Dendritic cell treated with granulocyte-macrophage colony-stimulating factor and Interleukin-4, amounts not matched to agents 40 ng/mL and 50 ng/mL, for 4 days (primary cell): Measurements from ENCODE around the gene KIAA1958.

Experiments
- H3K27ac Mint-ChIP-seq: one replicate; pipeline ENCODE4 v1.8.0; 2022; ENCODE audit warnings: mild to moderate bottlenecking, mixed read lengths
- H3K27me3 Mint-ChIP-seq: one replicate; pipeline ENCODE4 v1.8.0; 2022; ENCODE audit warnings: mild to moderate bottlenecking, mixed read lengths
- H3K36me3 Mint-ChIP-seq: one replicate; pipeline ENCODE4 v1.8.0; 2022; ENCODE audit warnings: low read depth, mixed read lengths
- H3K4me1 Mint-ChIP-seq: one replicate; pipeline ENCODE4 v1.8.0; 2022; ENCODE audit warnings: low read depth, mixed read lengths
- H3K4me3 Mint-ChIP-seq: one replicate; pipeline ENCODE4 v1.8.0; 2022; ENCODE audit warnings: mild to moderate bottlenecking, moderate library complexity, mixed read lengths
- H3K9me3 Mint-ChIP-seq: one replicate; pipeline ENCODE4 v1.8.0; 2022; ENCODE audit warnings: mixed read lengths
- intact Hi-C: fragments of 100-400 bp; cut with micrococcal nuclease; formaldehyde crosslinking; loops from one replicate; pipeline ENCODE4 v1.15.0; 2022

The KIAA1958 gene, protein sequence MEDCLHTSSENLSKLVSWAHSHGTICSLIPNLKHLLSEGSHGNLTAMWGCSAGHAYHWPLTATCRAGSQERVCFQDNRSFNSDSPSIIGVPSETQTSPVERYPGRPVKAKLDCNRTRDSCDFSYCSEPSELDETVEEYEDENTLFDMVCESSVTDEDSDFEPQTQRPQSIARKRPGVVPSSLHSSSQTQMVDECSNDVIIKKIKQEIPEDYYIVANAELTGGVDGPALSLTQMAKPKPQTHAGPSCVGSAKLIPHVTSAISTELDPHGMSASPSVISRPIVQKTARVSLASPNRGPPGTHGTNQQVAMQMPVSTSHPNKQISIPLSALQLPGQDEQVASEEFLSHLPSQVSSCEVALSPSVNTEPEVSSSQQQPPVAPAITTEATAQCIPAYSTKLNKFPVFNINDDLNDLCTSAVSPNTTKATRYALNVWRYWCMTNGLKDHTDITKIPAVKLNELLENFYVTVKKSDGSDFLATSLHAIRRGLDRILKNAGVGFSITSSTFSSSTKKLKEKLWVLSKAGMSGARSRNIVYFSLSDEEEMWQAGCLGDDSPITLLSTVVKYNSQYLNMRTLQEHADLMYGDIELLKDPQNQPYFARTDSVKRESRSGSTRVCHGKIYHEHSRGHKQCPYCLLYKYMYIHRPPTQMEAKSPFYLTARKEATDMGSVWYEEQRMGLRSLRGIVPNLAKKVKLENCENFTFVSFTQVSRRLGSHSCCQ

DNA sequence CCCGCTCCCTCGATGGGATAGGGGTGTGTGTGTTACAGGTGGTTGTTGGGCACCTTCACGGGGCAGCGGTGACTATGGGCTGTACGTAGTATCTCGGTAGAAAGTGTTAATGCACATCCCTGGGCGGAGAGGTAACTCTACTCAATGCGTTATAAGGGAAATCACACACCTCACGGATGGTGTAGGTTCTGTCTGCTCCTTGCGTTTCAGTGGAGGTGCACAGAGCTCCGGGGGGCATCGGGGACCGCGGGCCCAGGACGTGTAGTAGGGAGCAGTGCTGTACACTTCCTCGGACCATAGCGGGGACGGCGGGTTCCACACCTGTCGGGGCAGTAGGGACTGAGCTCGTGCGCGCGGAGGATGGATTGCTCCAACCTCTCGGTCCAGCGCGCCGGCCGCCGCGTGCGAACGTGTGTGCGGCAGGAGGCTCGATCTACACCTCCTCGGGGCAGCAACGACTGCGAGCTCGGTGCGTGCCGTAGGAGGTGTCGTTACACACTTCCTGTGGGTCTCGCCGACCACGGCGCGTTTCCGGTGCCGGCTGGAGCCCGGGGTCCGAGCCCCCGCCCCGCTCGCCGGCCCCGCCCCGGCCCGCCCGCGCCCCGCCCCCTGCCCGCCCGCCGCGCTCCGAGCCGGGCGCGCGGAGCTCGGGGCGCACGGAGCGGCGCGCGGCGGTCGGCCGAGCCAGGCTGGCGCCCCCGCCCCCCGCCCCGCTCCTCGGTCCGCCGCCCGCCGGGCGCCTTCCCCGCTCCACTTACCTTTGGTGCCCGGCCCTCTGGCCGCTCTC, at the start of gene KIAA1958:
TSS of gene KIAA1958 (plus strand) at position 607 of the 787 bp plus-strand sequence. CDS start 87,254 bp downstream, outside the sequence.
- Mint-ChIP-seq H3K4me3 (peak within 1 kb of the TSS; percentile 90), H3K4me1 (peaks cover 14% of the 10 kb centered on the region), H3K9me3 (no peaks in the 10 kb centered on the region), H3K27ac (peak within 1 kb of the TSS; percentile 58), H3K36me3 (no peaks in the 10 kb centered on the region), H3K27me3 (peaks cover 12% of the 10 kb centered on the region)
- intact Hi-C loops = loop anchor here (10.0 kb wide), 1 partner anchor 228 kb away; the partner anchor contains the start of gene INIP

DNA sequence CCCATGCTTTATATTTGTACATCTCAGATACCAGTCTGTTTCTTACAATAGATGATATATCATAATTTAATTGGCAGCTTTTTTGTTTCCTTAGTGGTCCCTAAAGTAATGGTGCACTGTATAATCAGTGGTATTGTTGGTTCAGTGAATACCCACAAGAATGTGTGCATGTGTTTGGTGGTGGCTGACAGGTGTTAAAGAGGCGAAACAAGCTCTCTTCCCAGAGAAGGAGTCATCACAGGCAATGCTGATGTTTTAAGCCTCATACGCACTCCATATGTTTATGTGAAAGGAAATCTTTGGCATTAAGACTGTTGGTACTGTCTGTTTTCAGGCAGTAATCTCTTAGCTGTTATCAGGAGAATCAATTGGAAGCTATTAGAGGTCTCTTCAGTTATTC, 49.2 kb upstream of the KIAA1958 start:
- H3K9me3 Mint-ChIP-seq = no peaks in the 10 kb centered on the region
- no peak overlapping the region for H3K27ac Mint-ChIP-seq
- peaks cover 24% of the 10 kb centered on the region for H3K36me3 Mint-ChIP-seq
- peaks cover 7% of the 10 kb centered on the region for H3K4me1 Mint-ChIP-seq
- no peak overlapping the region for H3K4me3 Mint-ChIP-seq
- H3K27me3 Mint-ChIP-seq = no peaks in the 10 kb centered on the region
- intact Hi-C loops = no loop called here

DNA sequence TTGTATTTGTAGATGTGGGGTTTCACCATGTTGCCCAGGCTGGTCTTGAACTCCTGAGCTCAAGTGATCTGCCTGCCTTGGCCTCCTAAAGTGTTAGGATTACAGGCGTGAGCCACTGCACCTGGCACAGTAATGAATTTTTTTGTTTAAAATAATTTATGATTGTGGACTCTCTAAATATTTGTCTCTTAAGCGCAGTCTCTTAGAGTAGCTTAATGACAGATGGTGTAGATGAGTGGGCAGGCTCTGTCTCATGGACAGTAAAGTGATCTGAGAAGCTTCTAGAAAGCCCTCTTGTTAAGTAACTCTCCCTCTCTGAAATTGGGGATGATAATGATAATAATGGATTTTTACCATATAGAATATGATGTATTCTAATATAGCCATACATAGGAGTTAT, 47.5 kb upstream of the KIAA1958 start:
- Mint-ChIP-seq H3K4me1 (no peaks in the 10 kb centered on the region), H3K9me3 (no peaks in the 10 kb centered on the region), H3K27ac (no peak overlapping the region), H3K27me3 (no peaks in the 10 kb centered on the region), H3K36me3 (peaks cover 16% of the 10 kb centered on the region), H3K4me3 (no peak overlapping the region)
- intact Hi-C loops = no loop called here

DNA sequence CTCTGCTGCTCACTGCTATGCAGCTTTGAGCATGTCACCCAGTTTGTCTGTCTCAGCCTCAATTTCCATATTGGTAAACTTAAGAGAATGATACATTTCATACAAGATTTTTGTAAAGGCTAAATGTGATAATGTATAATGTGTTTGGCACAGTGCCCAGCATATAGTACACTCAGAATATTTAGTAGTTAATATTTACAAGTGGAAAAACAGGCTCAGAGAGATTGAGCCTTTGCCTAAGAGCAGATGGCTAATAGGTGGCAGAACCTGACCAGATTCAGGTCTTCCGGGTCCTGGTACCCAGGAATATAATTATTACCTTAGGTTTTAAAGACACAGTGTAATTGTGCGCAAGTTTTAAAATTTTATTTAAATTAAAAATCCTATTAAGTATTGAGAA, 46.8 kb upstream of the KIAA1958 start:
- no peak overlapping the region for H3K27ac Mint-ChIP-seq
- intact Hi-C loops = loop anchor here (5.0 to 10.0 kb wide), 2 partner anchors 227 to 355 kb away; no protein-coding TSS in a partner anchor
- no peaks in the 10 kb centered on the region for H3K9me3 Mint-ChIP-seq
- no peaks in the 10 kb centered on the region for H3K27me3 Mint-ChIP-seq
- H3K36me3 Mint-ChIP-seq = peaks cover 16% of the 10 kb centered on the region
- no peak overlapping the region for H3K4me3 Mint-ChIP-seq
- H3K4me1 Mint-ChIP-seq = no peaks in the 10 kb centered on the region

DNA sequence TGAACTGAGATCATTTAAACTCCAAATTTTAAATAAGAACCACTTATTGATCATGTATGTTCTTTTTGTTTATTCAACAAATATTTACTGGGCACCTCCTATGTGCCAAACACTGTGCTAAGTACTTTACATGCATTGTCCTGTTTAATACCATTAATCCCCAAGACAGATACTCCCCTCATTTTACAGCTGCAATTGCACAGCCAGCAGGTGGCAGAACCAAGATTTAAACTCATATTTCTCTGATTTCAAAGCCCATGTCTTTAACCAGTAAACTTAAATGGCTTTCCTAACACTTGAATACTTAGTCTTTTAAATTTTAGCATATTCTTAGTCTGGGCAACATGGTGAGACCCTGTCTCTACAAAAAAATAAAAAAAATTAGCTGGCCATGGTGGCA, 43.4 kb upstream of the KIAA1958 start:
- H3K9me3 Mint-ChIP-seq = no peaks in the 10 kb centered on the region
- no peaks in the 10 kb centered on the region for H3K27me3 Mint-ChIP-seq
- H3K4me3 Mint-ChIP-seq = no peak overlapping the region
- H3K4me1 Mint-ChIP-seq = peaks cover 27% of the 10 kb centered on the region
- intact Hi-C loops = loop anchor here (5.0 to 10.0 kb wide), 2 partner anchors 224 to 352 kb away; no protein-coding TSS in a partner anchor
- no peak overlapping the region for H3K27ac Mint-ChIP-seq
- H3K36me3 Mint-ChIP-seq = peaks cover 15% of the 10 kb centered on the region

DNA sequence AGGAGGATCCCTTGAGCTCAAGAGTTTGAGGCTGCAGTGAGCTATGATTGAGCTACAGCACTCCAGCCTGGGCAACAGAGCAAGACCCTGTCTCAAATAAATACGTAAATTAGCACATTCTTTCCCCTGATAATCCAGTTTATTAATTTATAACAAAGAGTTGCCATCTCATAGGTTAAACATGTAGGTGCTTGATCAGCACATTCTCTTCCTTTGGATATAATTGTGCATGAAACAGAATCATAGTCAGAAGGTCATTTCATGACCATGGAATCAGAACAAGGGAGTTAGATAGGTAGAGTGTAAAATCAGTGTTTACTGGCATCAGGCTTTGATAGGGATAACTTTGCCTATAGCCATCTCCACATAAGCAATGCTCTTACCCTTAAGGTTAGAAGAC, 43.0 kb upstream of the KIAA1958 start:
- Mint-ChIP-seq H3K4me1 (peaks cover 27% of the 10 kb centered on the region), H3K4me3 (no peak overlapping the region), H3K36me3 (peaks cover 12% of the 10 kb centered on the region), H3K27ac (no peak overlapping the region), H3K9me3 (no peaks in the 10 kb centered on the region), H3K27me3 (no peaks in the 10 kb centered on the region)
- intact Hi-C loops = loop anchor here (5.0 to 10.0 kb wide), 2 partner anchors 224 to 351 kb away; no protein-coding TSS in a partner anchor

DNA sequence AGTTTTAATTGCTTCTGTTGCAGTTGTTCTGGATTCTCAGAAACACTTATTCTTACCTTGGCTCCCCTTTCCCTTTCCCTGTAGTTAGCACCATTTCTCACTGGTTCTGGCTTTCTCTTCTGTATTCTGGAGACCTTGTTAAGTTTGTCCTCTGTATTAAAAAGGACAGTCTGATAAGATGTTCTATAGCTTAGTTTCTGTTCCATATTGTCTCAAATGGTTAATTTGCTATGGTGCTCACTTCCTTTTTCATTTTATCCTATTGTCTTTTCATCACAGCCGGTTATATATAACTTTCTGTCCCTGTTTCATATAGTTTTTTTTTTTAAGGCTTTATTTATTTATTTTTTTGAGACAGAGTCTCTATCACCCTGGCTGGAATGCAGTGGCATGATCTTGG, 41.4 kb upstream of the KIAA1958 start:
- peaks cover 27% of the 10 kb centered on the region for H3K4me1 Mint-ChIP-seq
- no peaks in the 10 kb centered on the region for H3K9me3 Mint-ChIP-seq
- no peak overlapping the region for H3K4me3 Mint-ChIP-seq
- intact Hi-C loops = loop anchor here (10.0 kb wide), 1 partner anchor 350 kb away; no protein-coding TSS in a partner anchor
- H3K27me3 Mint-ChIP-seq = no peaks in the 10 kb centered on the region
- H3K36me3 Mint-ChIP-seq = peaks cover 8% of the 10 kb centered on the region
- no peak overlapping the region for H3K27ac Mint-ChIP-seq

DNA sequence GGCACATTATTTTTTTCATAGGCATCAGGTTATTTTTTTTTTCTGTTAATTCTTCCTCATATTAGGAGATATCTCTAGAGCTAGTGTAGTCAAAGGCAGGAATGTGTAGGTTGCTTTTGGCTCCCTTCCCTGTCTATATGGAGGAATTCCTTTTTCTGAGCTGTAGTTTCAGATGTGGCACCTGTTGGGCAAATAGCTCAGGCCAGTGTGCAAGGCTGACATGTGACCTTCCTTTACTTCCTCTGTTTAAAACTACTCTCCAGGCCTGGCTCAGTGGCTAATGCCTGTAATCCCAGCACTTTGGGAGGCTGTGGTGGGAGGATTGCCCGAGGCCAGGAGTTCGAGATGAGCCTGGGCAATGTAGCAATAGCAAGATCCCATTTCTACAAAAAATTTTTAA, 40.5 kb upstream of the KIAA1958 start:
- intact Hi-C loops = loop anchor here (10.0 kb wide), 1 partner anchor 349 kb away; no protein-coding TSS in a partner anchor
- H3K4me3 Mint-ChIP-seq = no peak overlapping the region
- H3K27ac Mint-ChIP-seq = no peak overlapping the region
- H3K9me3 Mint-ChIP-seq = no peaks in the 10 kb centered on the region
- peaks cover 27% of the 10 kb centered on the region for H3K4me1 Mint-ChIP-seq
- peaks cover 4% of the 10 kb centered on the region for H3K36me3 Mint-ChIP-seq
- no peaks in the 10 kb centered on the region for H3K27me3 Mint-ChIP-seq

DNA sequence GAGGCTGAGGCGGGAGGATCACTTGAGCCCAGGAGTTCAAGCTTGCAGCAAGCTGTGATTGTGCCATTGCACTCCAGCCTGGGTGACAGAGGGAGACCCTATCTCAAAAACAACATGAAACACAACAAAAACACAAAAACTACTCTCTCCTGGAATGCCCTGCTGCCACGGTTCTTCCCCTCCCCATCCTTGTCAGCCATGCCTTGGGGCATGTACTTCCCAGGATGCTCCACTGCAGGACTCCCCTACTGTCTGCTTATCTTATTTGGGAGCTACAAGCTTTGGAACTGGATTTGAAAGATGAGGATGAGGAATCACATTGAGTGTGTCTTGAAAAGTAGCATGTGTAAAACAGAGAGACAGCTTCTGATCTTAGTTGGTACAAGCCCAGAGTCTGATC, 40.1 kb upstream of the KIAA1958 start:
- Mint-ChIP-seq H3K27me3 (no peaks in the 10 kb centered on the region), H3K36me3 (no peaks in the 10 kb centered on the region), H3K27ac (no peak overlapping the region), H3K4me3 (no peak overlapping the region), H3K4me1 (peaks cover 27% of the 10 kb centered on the region), H3K9me3 (no peaks in the 10 kb centered on the region)
- intact Hi-C loops = loop anchor here (10.0 kb wide), 1 partner anchor 348 kb away; no protein-coding TSS in a partner anchor

DNA sequence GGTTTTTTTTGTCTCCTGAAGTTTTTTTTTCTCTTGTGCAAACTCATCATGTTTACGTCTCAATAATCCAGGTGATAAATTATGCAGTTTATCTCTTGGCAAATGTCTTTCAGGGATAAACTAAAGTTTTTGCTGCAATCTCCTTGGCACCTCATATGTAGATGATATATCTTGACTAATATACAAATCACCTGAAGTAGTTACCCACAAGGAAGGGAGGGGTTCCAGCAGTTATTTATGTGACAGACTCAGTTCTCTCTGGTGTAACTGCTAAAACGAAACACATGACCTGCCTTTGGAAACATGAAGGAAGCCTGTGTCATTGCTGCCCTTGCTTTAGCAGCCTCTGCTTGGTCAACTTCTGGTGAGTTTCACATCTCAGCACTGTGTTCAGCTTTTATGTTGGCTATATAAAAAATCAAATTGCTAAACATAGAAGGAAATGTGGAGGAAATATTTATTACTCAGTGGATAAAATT, 39.3 kb upstream of the KIAA1958 start:
- no peaks in the 10 kb centered on the region for H3K27me3 Mint-ChIP-seq
- peaks cover 27% of the 10 kb centered on the region for H3K4me1 Mint-ChIP-seq
- intact Hi-C loops = loop anchor here (10.0 kb wide), 1 partner anchor 347 kb away; no protein-coding TSS in a partner anchor
- no peak overlapping the region for H3K4me3 Mint-ChIP-seq
- H3K9me3 Mint-ChIP-seq = no peaks in the 10 kb centered on the region
- no peaks in the 10 kb centered on the region for H3K36me3 Mint-ChIP-seq
- H3K27ac Mint-ChIP-seq = no peak overlapping the region

DNA sequence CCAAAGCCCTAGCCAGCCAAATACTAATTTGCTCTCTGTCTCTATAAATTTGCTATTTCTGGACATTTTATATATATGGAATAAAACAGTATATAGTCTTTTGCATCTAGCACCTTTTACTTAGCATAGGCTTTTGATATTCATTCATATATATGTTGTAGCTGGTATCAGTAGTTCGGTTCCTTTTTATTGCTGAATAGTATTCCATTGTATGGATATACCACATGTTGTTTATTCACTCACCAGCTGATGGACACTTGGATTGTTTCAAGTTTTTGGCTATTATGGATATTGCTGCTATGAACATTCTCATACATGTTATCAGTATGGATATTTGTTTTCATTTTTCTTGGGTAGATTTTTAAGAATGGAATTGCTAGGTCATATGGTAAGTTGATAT, 23.8 kb upstream of the KIAA1958 start:
- H3K27ac Mint-ChIP-seq = no peak overlapping the region
- no peaks in the 10 kb centered on the region for H3K27me3 Mint-ChIP-seq
- H3K4me3 Mint-ChIP-seq = no peak overlapping the region
- no peaks in the 10 kb centered on the region for H3K9me3 Mint-ChIP-seq
- intact Hi-C loops = no loop called here
- peaks cover 32% of the 10 kb centered on the region for H3K36me3 Mint-ChIP-seq
- peaks cover 7% of the 10 kb centered on the region for H3K4me1 Mint-ChIP-seq

DNA sequence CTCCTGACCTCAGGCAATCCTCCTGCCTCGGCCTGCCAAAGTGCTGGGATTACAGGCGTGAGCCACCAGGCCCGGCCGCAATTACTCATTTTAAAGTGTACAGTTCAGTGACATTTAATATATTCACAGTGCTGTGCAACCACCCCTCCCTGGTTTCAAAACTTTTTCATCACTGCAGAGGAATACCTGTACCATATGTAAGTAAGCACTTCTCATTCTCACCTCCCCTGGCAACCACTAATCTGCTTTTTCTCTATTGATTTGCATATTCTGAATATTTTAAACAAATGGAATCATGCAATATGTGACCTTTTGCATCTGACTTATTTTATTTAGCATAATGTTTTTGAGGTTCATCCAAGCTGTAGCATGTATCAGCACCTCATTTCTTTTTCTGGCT, 21.3 kb upstream of the KIAA1958 start:
- H3K9me3 Mint-ChIP-seq = no peaks in the 10 kb centered on the region
- no peaks in the 10 kb centered on the region for H3K4me1 Mint-ChIP-seq
- H3K4me3 Mint-ChIP-seq = no peak overlapping the region
- H3K36me3 Mint-ChIP-seq = peaks cover 29% of the 10 kb centered on the region
- no peak overlapping the region for H3K27ac Mint-ChIP-seq
- no peaks in the 10 kb centered on the region for H3K27me3 Mint-ChIP-seq
- intact Hi-C loops = no loop called here

DNA sequence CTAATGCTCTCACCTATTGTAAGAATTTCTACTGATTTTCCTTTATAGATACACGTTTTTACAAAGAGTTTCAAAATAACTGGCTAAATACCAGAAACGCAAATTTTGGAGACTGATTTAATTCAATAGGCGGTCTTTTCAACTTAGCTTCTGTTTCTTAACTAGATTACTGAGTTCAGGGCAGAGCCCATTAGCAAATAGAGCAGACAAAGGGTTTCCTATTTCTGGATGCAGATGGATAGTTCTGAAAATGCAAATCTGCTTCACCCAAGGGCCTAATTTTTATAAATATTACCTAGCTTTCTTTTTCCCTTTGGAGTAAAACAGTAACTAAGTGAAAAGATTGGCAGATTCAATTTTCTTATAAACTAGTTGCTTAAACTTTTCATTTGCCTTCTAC, 13.6 kb upstream of the KIAA1958 start:
- no peak overlapping the region for H3K4me3 Mint-ChIP-seq
- peaks cover 32% of the 10 kb centered on the region for H3K36me3 Mint-ChIP-seq
- no peaks in the 10 kb centered on the region for H3K4me1 Mint-ChIP-seq
- H3K9me3 Mint-ChIP-seq = peaks cover 20% of the 10 kb centered on the region
- no peaks in the 10 kb centered on the region for H3K27me3 Mint-ChIP-seq
- H3K27ac Mint-ChIP-seq = no peak overlapping the region
- intact Hi-C loops = no loop called here
